ENCODE measurements around the gene SLC22A6.
"Not testable (repeated sequence)": the region's sequence is repeated elsewhere in the genome, so short reads cannot be mapped to it uniquely, and the experiment has no call there.

SLC22A6 gene

GRCh38 chr11:62945538-62945937, 39.2 kb downstream of the SLC22A6 start:
- H3K27me3 ChIP-seq (ENCODE audit: control insufficient read depth, insufficient read depth, low read length); H3K36me3 ChIP-seq (ENCODE audit: control insufficient read depth, insufficient read depth, low read length); H3K27ac ChIP-seq (ENCODE audit: low read depth, low read length); H3K9ac ChIP-seq (ENCODE audit: low read length); H3K4me3 ChIP-seq (ENCODE audit: low read length); H3K4me1 ChIP-seq (ENCODE audit: control insufficient read depth, insufficient read depth, low read length): not testable (repeated sequence)

GRCh38 chr11:62937528-62937927, 47.2 kb downstream of the SLC22A6 start:
- H3K36me3 ChIP-seq (ENCODE audit: control insufficient read depth, insufficient read depth, low read length); H3K4me3 ChIP-seq (ENCODE audit: low read length); H3K9ac ChIP-seq (ENCODE audit: low read length); H3K27ac ChIP-seq (ENCODE audit: low read depth, low read length); H3K27me3 ChIP-seq (ENCODE audit: control insufficient read depth, insufficient read depth, low read length); H3K4me1 ChIP-seq (ENCODE audit: control insufficient read depth, insufficient read depth, low read length): not testable (repeated sequence)

- no peaks in the 10 kb centered on the region for H3K36me3 ChIP-seq (ENCODE audit: control insufficient read depth, insufficient read depth, low read length)
- no peak overlapping the region for H3K4me3 ChIP-seq (ENCODE audit: low read length)
- H3K9ac ChIP-seq (ENCODE audit: low read length) = no peak overlapping the region
- H3K4me1 ChIP-seq (ENCODE audit: control insufficient read depth, insufficient read depth, low read length) = no peaks in the 10 kb centered on the region
- H3K27me3 ChIP-seq (ENCODE audit: control insufficient read depth, insufficient read depth, low read length) = no peaks in the 10 kb centered on the region
- H3K27ac ChIP-seq (ENCODE audit: low read depth, low read length) = no peak overlapping the region
These were observed 50.3 kb downstream of the SLC22A6 start for GRCh38 chr11:62934496-62934785.

GRCh38 chr11:62933750-62934495, 50.8 kb downstream of the SLC22A6 start:
- no peaks in the 10 kb centered on the region for H3K27me3 ChIP-seq (ENCODE audit: control insufficient read depth, insufficient read depth, low read length)
- H3K27ac ChIP-seq (ENCODE audit: low read depth, low read length) = no peak overlapping the region
- no peak overlapping the region for H3K9ac ChIP-seq (ENCODE audit: low read length)
- H3K4me1 ChIP-seq (ENCODE audit: control insufficient read depth, insufficient read depth, low read length) = no peaks in the 10 kb centered on the region
- no peak overlapping the region for H3K4me3 ChIP-seq (ENCODE audit: low read length)
- no peaks in the 10 kb centered on the region for H3K36me3 ChIP-seq (ENCODE audit: control insufficient read depth, insufficient read depth, low read length)

- Histone ChIP-seq H3K9ac (ENCODE audit: low read length) (no peak overlapping the region), H3K4me3 (ENCODE audit: low read length) (no peak overlapping the region), H3K27me3 (ENCODE audit: control insufficient read depth, insufficient read depth, low read length) (no peaks in the 10 kb centered on the region), H3K36me3 (ENCODE audit: control insufficient read depth, insufficient read depth, low read length) (no peaks in the 10 kb centered on the region), H3K4me1 (ENCODE audit: control insufficient read depth, insufficient read depth, low read length) (no peaks in the 10 kb centered on the region), H3K27ac (ENCODE audit: low read depth, low read length) (no peak overlapping the region)
These were observed 51.5 kb downstream of the SLC22A6 start for GRCh38 chr11:62933285-62933684.

GRCh38 chr11:62931499-62932278, 53.1 kb downstream of the SLC22A6 start:
- no peak overlapping the region for H3K9ac ChIP-seq (ENCODE audit: low read length)
- no peaks in the 10 kb centered on the region for H3K4me1 ChIP-seq (ENCODE audit: control insufficient read depth, insufficient read depth, low read length)
- no peaks in the 10 kb centered on the region for H3K36me3 ChIP-seq (ENCODE audit: control insufficient read depth, insufficient read depth, low read length)

GRCh38 chr11:62930666-62931065, 54.1 kb downstream of the SLC22A6 start:
- Histone ChIP-seq H3K36me3 (ENCODE audit: control insufficient read depth, insufficient read depth, low read length) (no peaks in the 10 kb centered on the region), H3K4me1 (ENCODE audit: control insufficient read depth, insufficient read depth, low read length) (peaks cover 3% of the 10 kb centered on the region), H3K27ac (ENCODE audit: low read depth, low read length) (no peak overlapping the region), H3K4me3 (ENCODE audit: low read length) (no peak overlapping the region), H3K27me3 (ENCODE audit: control insufficient read depth, insufficient read depth, low read length) (peaks cover 11% of the 10 kb centered on the region), H3K9ac (ENCODE audit: low read length) (no peak overlapping the region)

More at GRCh38 chr11:62931499-62932278, 53.1 kb downstream of the SLC22A6 start:
- peaks cover 2% of the 10 kb centered on the region for H3K27me3 ChIP-seq (ENCODE audit: control insufficient read depth, insufficient read depth, low read length)
- no peak overlapping the region for H3K27ac ChIP-seq (ENCODE audit: low read depth, low read length)
- no peak overlapping the region for H3K4me3 ChIP-seq (ENCODE audit: low read length)

GRCh38 chr11:62930157-62930556, 54.6 kb downstream of the SLC22A6 start:
- no peak overlapping the region for H3K4me3 ChIP-seq (ENCODE audit: low read length)
- no peak overlapping the region for H3K9ac ChIP-seq (ENCODE audit: low read length)
- H3K27me3 ChIP-seq (ENCODE audit: control insufficient read depth, insufficient read depth, low read length) = peaks cover 15% of the 10 kb centered on the region
- peaks cover 3% of the 10 kb centered on the region for H3K4me1 ChIP-seq (ENCODE audit: control insufficient read depth, insufficient read depth, low read length)
- H3K27ac ChIP-seq (ENCODE audit: low read depth, low read length) = no peak overlapping the region
- no peaks in the 10 kb centered on the region for H3K36me3 ChIP-seq (ENCODE audit: control insufficient read depth, insufficient read depth, low read length)

GRCh38 chr11:62928011-62928410, 56.8 kb downstream of the SLC22A6 start:
- no peak overlapping the region for H3K27ac ChIP-seq (ENCODE audit: low read depth, low read length)
- H3K36me3 ChIP-seq (ENCODE audit: control insufficient read depth, insufficient read depth, low read length) = no peaks in the 10 kb centered on the region
- peaks cover 7% of the 10 kb centered on the region for H3K4me1 ChIP-seq (ENCODE audit: control insufficient read depth, insufficient read depth, low read length)
- no peak overlapping the region for H3K9ac ChIP-seq (ENCODE audit: low read length)
- H3K4me3 ChIP-seq (ENCODE audit: low read length) = no peak overlapping the region
- H3K27me3 ChIP-seq (ENCODE audit: control insufficient read depth, insufficient read depth, low read length) = peaks cover 27% of the 10 kb centered on the region

GRCh38 chr11:62926680-62927455, 57.9 kb downstream of the SLC22A6 start:
- Histone ChIP-seq H3K9ac (ENCODE audit: low read length) (no peak overlapping the region), H3K4me3 (ENCODE audit: low read length) (peak overlapping the region; percentile 61), H3K36me3 (ENCODE audit: control insufficient read depth, insufficient read depth, low read length) (no peaks in the 10 kb centered on the region), H3K27ac (ENCODE audit: low read depth, low read length) (no peak overlapping the region), H3K27me3 (ENCODE audit: control insufficient read depth, insufficient read depth, low read length) (peaks cover 38% of the 10 kb centered on the region), H3K4me1 (ENCODE audit: control insufficient read depth, insufficient read depth, low read length) (peaks cover 7% of the 10 kb centered on the region)

Measured in rectal smooth muscle tissue (tissue), 1 donor.